Right cardiac atrium (tissue), 5 donors: ENCODE measurements around the gene SUDS3. TPM values are rescaled to one million over a fixed set of nuclear protein-coding genes. Genes with fewer than 3 reads are reported as not detected.
"Not testable (repeated sequence)": the region's sequence is repeated elsewhere in the genome, so short reads cannot be mapped to it uniquely, and the experiment has no call there.

Source experiments
- ATAC-seq, 2 donors: fragments of 200-7000 bp; cut with Tn5 transposase; one replicate each; pipeline versions ENCODE4 v1.8.0 to v1.9.1; 2020; ENCODE audit warnings: moderate library complexity in 2 of 2, mild to moderate bottlenecking in 1 of 2
- DNase-seq, 3 donors: peaks; one replicate each; pipeline ENCODE4 v3.0.0-alpha.2; 2020
- H3K27ac ChIP-seq: one replicate; pipeline ENCODE4 v1.5.1; 2013; ENCODE audit warnings: mild to moderate bottlenecking, low read length, control low read depth, moderate library complexity
- H3K27me3 ChIP-seq: one replicate; pipeline ENCODE4 v1.6.1; 2013; ENCODE audit not compliant: control insufficient read depth, insufficient read depth
- H3K4me1 ChIP-seq: one replicate; pipeline ENCODE4 v1.6.1; 2013; ENCODE audit warnings: low read length; ENCODE audit not compliant: control insufficient read depth, insufficient read depth
- H3K4me3 ChIP-seq: one replicate; pipeline ENCODE4 v1.5.1; 2013; ENCODE audit warnings: low read length, control low read depth
- H3K9me3 ChIP-seq: one replicate; pipeline ENCODE4 v1.6.1; 2013; ENCODE audit warnings: low read length; ENCODE audit not compliant: control insufficient read depth
- WGBS: extraction: QIAGEN DNeasy Blood & Tissue Kit; methylation state at CpG from one replicate; pipeline ENCODE4 v1.1.7; 2013; 5-methylcytosine and 5-hydroxymethylcytosine counted together
- intact Hi-C, 4 donors: fragments of 100-400 bp; cut with DNase I; formaldehyde crosslinking; loops; one replicate each; pipeline versions ENCODE4 v1.11.0 to v1.14.0; 2022 to 2023
- polyA plus RNA-seq: library from polyadenylated mRNA; stranded (reverse); fragments of 200-250 nt; gene quantifications from one replicate; pipeline ENCODE4 v1.2.3, GENCODE V29; 2013
- total RNA-seq, 4 donors: library from RNA; stranded (reverse); fragmentation: NEBNext Ultra II Directional; extraction: Animal tissue kit (Norgen Biotek cat#: 25700); gene quantifications; one replicate each; pipeline ENCODE4 v1.2.1, GENCODE V29; 2021
- donor health status: healthy with polysubstance abuse.
- donor health status: DM: no; HTN: yes; CAD: no.
- donor health status: DM: no; HTN: no; CAD: no.
- donor health status: DM: no; HTN: yes; CAD: no; lungs with severe emphysema.
- donor health status: DM: yes; HTN: yes; CAD: no.

Gene SUDS3
- total and polyA plus RNA-seq, 5 donors: 9.5 to 24.0 (median 21.0) TPM

DNA sequence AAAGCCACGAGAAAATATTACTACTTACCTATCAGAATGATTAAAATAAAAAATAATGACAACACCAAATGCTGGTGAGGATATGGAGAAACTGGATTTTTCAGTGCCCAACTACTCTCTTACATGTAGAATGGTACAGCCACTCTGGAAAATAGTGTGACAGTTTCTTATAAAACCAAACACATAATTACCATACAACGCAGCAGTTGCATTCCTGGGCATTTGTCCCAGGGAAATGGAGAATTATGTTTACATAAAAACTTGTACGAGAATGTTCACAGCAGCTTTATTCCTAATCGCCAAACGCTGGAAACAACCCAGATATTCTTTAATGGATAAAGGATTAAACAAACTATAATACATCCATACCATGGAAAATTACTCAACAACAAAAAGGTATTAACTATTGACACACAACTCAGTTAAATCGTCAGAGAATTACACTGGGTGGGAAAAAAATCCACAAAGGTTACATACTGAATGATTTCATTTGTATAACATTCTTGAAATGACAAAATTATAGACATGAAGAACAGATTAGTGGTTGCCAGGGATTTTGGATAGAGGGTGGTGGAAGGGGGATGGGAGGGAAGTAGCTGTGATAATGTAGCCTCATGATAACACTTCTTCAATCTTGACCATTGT lies 39.0 kb upstream of the SUDS3 start:
- no peaks in the 10 kb centered on the region for H3K4me1 ChIP-seq
- H3K4me3 ChIP-seq: no peak overlapping the region
- H3K27me3 ChIP-seq: no peaks in the 10 kb centered on the region
- no peaks in the 10 kb centered on the region for H3K9me3 ChIP-seq
- intact Hi-C loops: no loop called here
- DNase-seq (no peak), ATAC-seq (no peak)
- 58% methylated on average over 6 of the region's 6 CpGs for WGBS
- no peak overlapping the region for H3K27ac ChIP-seq

GRCh38 chr12:118342090-118342489 lies 34.3 kb upstream of the SUDS3 start:
- ATAC-seq: no peak
- DNase-seq: no peak
- Histone ChIP-seq H3K27me3 (no peaks in the 10 kb centered on the region), H3K9me3 (no peaks in the 10 kb centered on the region), H3K27ac (no peak overlapping the region), H3K4me3 (no peak overlapping the region), H3K4me1 (peaks cover under 1% of the 10 kb centered on the region)
- intact Hi-C loops: no loop called here
- 72% methylated on average over 2 of the region's 2 CpGs for WGBS

DNA sequence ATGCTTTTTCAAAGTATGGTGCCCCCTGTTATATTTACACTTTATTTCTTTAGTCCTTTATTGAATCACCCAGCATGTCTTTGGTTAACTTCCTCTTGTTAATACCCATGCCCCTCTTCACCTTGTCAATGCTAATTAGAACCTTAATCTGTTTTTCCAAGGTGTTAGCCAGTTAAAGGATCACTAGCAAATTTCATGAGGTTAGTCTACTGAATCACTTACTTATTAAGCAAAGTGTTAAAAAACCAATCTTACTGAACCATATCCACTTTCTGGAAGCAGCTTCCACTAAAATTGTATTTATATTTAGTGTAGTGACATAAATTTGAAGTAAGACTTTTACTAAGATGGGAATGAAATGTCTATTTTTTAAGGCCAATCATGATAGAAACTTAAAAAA lies 31.5 kb upstream of the SUDS3 start:
- Histone ChIP-seq H3K27me3 (no peaks in the 10 kb centered on the region), H3K4me1 (peaks cover 2% of the 10 kb centered on the region), H3K27ac (no peak overlapping the region), H3K4me3 (no peak overlapping the region), H3K9me3 (no peaks in the 10 kb centered on the region)
- DNase-seq (no peak), ATAC-seq (no peak)
- intact Hi-C loops: no loop called here

GRCh38 chr12:118345355-118345754 lies 31.0 kb upstream of the SUDS3 start:
- H3K4me3 ChIP-seq: no peak overlapping the region
- H3K4me1 ChIP-seq: peaks cover 2% of the 10 kb centered on the region
- WGBS: 38% methylated on average over 1 of the region's 1 CpG
- H3K27me3 ChIP-seq: no peaks in the 10 kb centered on the region
- H3K27ac ChIP-seq: no peak overlapping the region
- ATAC-seq (no peak), DNase-seq (no peak)
- intact Hi-C loops: no loop called here
- H3K9me3 ChIP-seq: no peaks in the 10 kb centered on the region

- H3K27me3 ChIP-seq: no peaks in the 10 kb centered on the region
- no peaks in the 10 kb centered on the region for H3K9me3 ChIP-seq
- H3K27ac ChIP-seq: no peak overlapping the region
- DNase-seq: no peak
- ATAC-seq: peak in 1 of 2 donors; percentile 22
- peaks cover 2% of the 10 kb centered on the region for H3K4me1 ChIP-seq
- 59% methylated on average over 7 of the region's 7 CpGs for WGBS
- intact Hi-C loops: no loop called here
- H3K4me3 ChIP-seq: no peak overlapping the region
Measured at GRCh38 chr12:118346895-118347294, 29.5 kb upstream of the SUDS3 start.

DNA sequence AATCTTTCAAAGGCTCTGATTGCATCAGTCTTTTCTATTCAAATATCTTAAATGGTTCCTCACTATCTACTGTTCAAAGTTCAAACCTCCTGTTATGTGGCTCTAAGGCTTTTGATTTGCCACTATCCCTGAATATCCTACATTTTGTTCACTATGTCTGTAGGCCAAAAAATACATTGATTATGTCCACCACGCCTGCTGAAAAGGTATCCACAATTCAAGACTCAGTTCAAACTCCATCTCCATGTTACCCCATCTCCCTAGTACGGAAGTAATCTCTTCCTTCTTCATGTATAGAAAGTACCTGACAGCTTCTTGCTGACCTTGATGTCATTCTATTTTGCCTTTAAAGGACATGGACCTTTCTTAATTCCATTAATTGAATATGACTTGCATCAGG lies 28.4 kb upstream of the SUDS3 start:
- intact Hi-C loops: no loop called here
- H3K27ac ChIP-seq: no peak overlapping the region
- peaks cover 2% of the 10 kb centered on the region for H3K4me1 ChIP-seq
- no peaks in the 10 kb centered on the region for H3K9me3 ChIP-seq
- ATAC-seq (no peak), DNase-seq (no peak)
- H3K4me3 ChIP-seq: no peak overlapping the region
- no peaks in the 10 kb centered on the region for H3K27me3 ChIP-seq
- 97% methylated on average over 2 of the region's 2 CpGs for WGBS

GRCh38 chr12:118350908-118351559 lies 25.3 kb upstream of the SUDS3 start:
- Histone ChIP-seq H3K27me3 (no peaks in the 10 kb centered on the region), H3K4me3 (no peak overlapping the region), H3K27ac (no peak overlapping the region), H3K9me3 (no peaks in the 10 kb centered on the region), H3K4me1 (peaks cover 2% of the 10 kb centered on the region)
- intact Hi-C loops: no loop called here
- ATAC-seq (no peak), DNase-seq (no peak)
- 91% methylated on average over 6 of the region's 6 CpGs for WGBS

DNA sequence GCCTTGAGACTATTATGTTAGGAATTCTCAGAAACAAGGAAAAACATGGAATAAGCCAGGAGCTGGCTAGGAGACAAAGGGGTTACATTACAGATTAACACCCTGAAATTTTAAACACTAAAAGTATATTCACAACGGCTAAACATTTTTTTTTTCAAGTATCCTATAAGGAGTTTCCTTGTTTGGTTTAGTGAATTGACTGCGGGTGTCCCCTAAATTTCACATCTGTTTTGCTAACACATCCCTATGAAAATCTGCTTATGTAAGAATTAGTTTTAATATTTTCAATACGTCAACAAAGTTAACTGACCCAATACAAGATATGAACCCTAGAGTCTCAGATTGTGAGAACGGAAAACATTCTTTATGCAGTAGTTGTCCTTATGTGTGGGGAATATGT lies 22.6 kb upstream of the SUDS3 start:
- H3K27ac ChIP-seq: no peak overlapping the region
- DNase-seq (no peak), ATAC-seq (no peak)
- H3K4me3 ChIP-seq: no peak overlapping the region
- intact Hi-C loops: no loop called here
- no peaks in the 10 kb centered on the region for H3K27me3 ChIP-seq
- 89% methylated on average over 4 of the region's 4 CpGs for WGBS
- H3K9me3 ChIP-seq: no peaks in the 10 kb centered on the region
- H3K4me1 ChIP-seq: peaks cover 3% of the 10 kb centered on the region

GRCh38 chr12:118354503-118354902 lies 21.9 kb upstream of the SUDS3 start:
- DNase-seq, intact Hi-C loops, H3K9me3 ChIP-seq, H3K27ac ChIP-seq, H3K4me3 ChIP-seq, ATAC-seq, H3K27me3 ChIP-seq, H3K4me1 ChIP-seq: not testable (repeated sequence)
- 91% methylated on average over 4 of the region's 4 CpGs for WGBS

GRCh38 chr12:118354903-118355302 lies 21.5 kb upstream of the SUDS3 start:
- 88% methylated on average over 1 of the region's 1 CpG for WGBS
- Histone ChIP-seq H3K4me3 (no peak overlapping the region), H3K27me3 (no peaks in the 10 kb centered on the region), H3K9me3 (no peaks in the 10 kb centered on the region), H3K27ac (no peak overlapping the region), H3K4me1 (peaks cover 3% of the 10 kb centered on the region)
- ATAC-seq (no peak), DNase-seq (no peak)
- intact Hi-C loops: no loop called here

- DNase-seq (no peak), ATAC-seq (no peak)
- Histone ChIP-seq H3K27me3 (no peaks in the 10 kb centered on the region), H3K4me3 (no peak overlapping the region), H3K9me3 (no peaks in the 10 kb centered on the region), H3K27ac (no peak overlapping the region), H3K4me1 (peaks cover 3% of the 10 kb centered on the region)
- intact Hi-C loops: no loop called here
- 98% methylated on average over 1 of the region's 1 CpG for WGBS
Measured at GRCh38 chr12:118355843-118356242, 20.5 kb upstream of the SUDS3 start.
